IMR-90 (cell line): Measurements from ENCODE around the gene SDHB. TPM values are rescaled to one million over a fixed set of nuclear protein-coding genes. Genes with fewer than 3 reads are reported as not detected.

Experiments used
- ATAC-seq: fragments of 200-7000 bp; cut with Tn5 transposase; 2 replicates; pipeline ENCODE4 v1.9.1; 2020; ENCODE audit warnings: low read depth, mild to moderate bottlenecking, moderate library complexity
- BruUV-seq: library from RNA; stranded (reverse); fragments of 400-500 nt; replicated peaks from 2 replicates; lab custom pipeline; 2021; lab: Mats Ljungman, UMichigan
- CTCF ChIA-PET: fragments of 300-600 bp; formaldehyde crosslinking; extraction: SDS; loops from one replicate; lab custom pipeline; 2021; ENCODE audit warnings: antibody characterized with exemption; lab: Yijun Ruan, JAX
- POLR2A ChIA-PET: fragments of 300-600 bp; sonication (Branson Sonifier 250); formaldehyde crosslinking; loops from one replicate; lab custom pipeline; 2022; ENCODE audit warnings: antibody characterized with exemption; ENCODE audit not compliant: unreplicated experiment; lab: Charles Lee
- DNase-seq: peaks from one replicate; pipeline ENCODE4 v3.0.0; 2013
- H2AFZ ChIP-seq: replicated peaks from 2 replicates; pipeline ENCODE3; 2013; ENCODE audit warnings: low read length, mild to moderate bottlenecking; ENCODE audit not compliant: poor library complexity
- H2AK5ac ChIP-seq: 2 replicates; pipeline ENCODE4 v1.6.1; 2013; ENCODE audit warnings: low read depth, low read length, inconsistent platforms
- H2AK9ac ChIP-seq: replicated peaks from 2 replicates; pipeline ENCODE3; 2013; ENCODE audit warnings: mild to moderate bottlenecking, low read depth, low read length, moderate library complexity; ENCODE audit not compliant: poor library complexity
- H2BK120ac ChIP-seq: 2 replicates; pipeline ENCODE4 v1.6.1; 2013; ENCODE audit warnings: low read depth, low read length, inconsistent platforms
- H2BK15ac ChIP-seq: 3 replicates; pipeline ENCODE4 v1.6.1; 2013; ENCODE audit warnings: low read depth, low read length, inconsistent platforms
- H2BK20ac ChIP-seq: 2 replicates; pipeline ENCODE4 v1.6.1; 2013; ENCODE audit warnings: low read depth, mild to moderate bottlenecking, inconsistent platforms, low read length, moderate library complexity
- H2BK5ac ChIP-seq: 2 replicates; pipeline ENCODE4 v1.6.1; 2013; ENCODE audit warnings: mild to moderate bottlenecking, low read depth, low read length, inconsistent platforms; ENCODE audit not compliant: poor library complexity, severe bottlenecking
- H3K14ac ChIP-seq: replicated peaks from 2 replicates; pipeline ENCODE4 v1.6.1; 2013; ENCODE audit warnings: low read depth, low read length, inconsistent platforms
- H3K18ac ChIP-seq: 2 replicates; pipeline ENCODE4 v1.6.1; 2013; ENCODE audit warnings: low read depth, low read length, control low read depth
- H3K23ac ChIP-seq: 2 replicates; pipeline ENCODE4 v1.6.1; 2013; ENCODE audit warnings: low read depth, low read length, inconsistent platforms
- H3K27ac ChIP-seq: 2 replicates; pipeline ENCODE4 v1.5.1; 2013; ENCODE audit warnings: mild to moderate bottlenecking, control low read depth, low read length; ENCODE audit not compliant: insufficient read depth
- H3K27me3 ChIP-seq: 2 replicates; pipeline ENCODE4 v1.6.1; 2013; ENCODE audit warnings: low read length; ENCODE audit not compliant: control insufficient read depth, insufficient read depth
- H3K36me3 ChIP-seq: 2 replicates; pipeline ENCODE4 v1.6.1; 2013; ENCODE audit warnings: low read length, mixed read lengths; ENCODE audit not compliant: control insufficient read depth, insufficient read depth
- H3K4ac ChIP-seq: 2 replicates; pipeline ENCODE4 v1.6.1; 2013; ENCODE audit warnings: low read depth, low read length, inconsistent platforms
- H3K4me1 ChIP-seq: 2 replicates; pipeline ENCODE4 v1.6.1; 2013; ENCODE audit warnings: low read length, mixed read lengths; ENCODE audit not compliant: control insufficient read depth, insufficient read depth
- H3K4me2 ChIP-seq: 2 replicates; pipeline ENCODE4 v1.6.1; 2013; ENCODE audit warnings: low read depth, mild to moderate bottlenecking, control low read depth, low read length, moderate library complexity
- H3K4me3 ChIP-seq: 2 replicates; pipeline ENCODE4 v1.5.1; 2013; ENCODE audit warnings: low read depth, mild to moderate bottlenecking, control low read depth, low read length, moderate library complexity; ENCODE audit not compliant: insufficient read depth
- H3K56ac ChIP-seq: 2 replicates; pipeline ENCODE4 v1.6.1; 2013; ENCODE audit warnings: low read length, inconsistent platforms; ENCODE audit not compliant: insufficient read depth; ENCODE audit errors: extremely low read depth
- H3K79me1 ChIP-seq, 2 experiments: 2 replicates each; pipeline ENCODE4 v1.6.1; 2013; ENCODE audit warnings: low read length in 2 of 2, inconsistent platforms in 1 of 2, low read depth in 1 of 2
- H3K9ac ChIP-seq: 2 replicates; pipeline ENCODE4 v1.6.1; 2013; ENCODE audit warnings: low read depth, low read length, control low read depth
- H3K9me1 ChIP-seq: 2 replicates; pipeline ENCODE4 v1.6.1; 2013; ENCODE audit warnings: low read length, inconsistent platforms; ENCODE audit not compliant: insufficient read depth
- H3K9me3 ChIP-seq: 2 replicates; pipeline ENCODE4 v1.6.1; 2013; ENCODE audit warnings: low read length; ENCODE audit not compliant: control insufficient read depth, insufficient read depth
- H4K20me1 ChIP-seq: 2 replicates; pipeline ENCODE4 v1.6.1; 2013; ENCODE audit warnings: low read length, inconsistent platforms; ENCODE audit not compliant: insufficient read depth
- H4K5ac ChIP-seq: 2 replicates; pipeline ENCODE4 v1.6.1; 2013; ENCODE audit warnings: mild to moderate bottlenecking, low read depth, low read length, control low read depth
- H4K8ac ChIP-seq, 2 experiments: 2 replicates each; pipeline ENCODE4 v1.6.1; 2013; ENCODE audit warnings: low read depth in 2 of 2, low read length in 2 of 2, control low read depth in 1 of 2, inconsistent platforms in 1 of 2
- H4K91ac ChIP-seq: 2 replicates; pipeline ENCODE4 v1.6.1; 2013; ENCODE audit warnings: low read depth, low read length, inconsistent platforms; ENCODE audit not compliant: insufficient read depth
- BHLHE40 ChIP-seq: fragments of 150-350 bp; IDR thresholded peaks from 2 replicates; pipeline ENCODE4 v1.6.1; 2016; ENCODE audit warnings: mild to moderate bottlenecking, low read depth, low read length
- CHD1 ChIP-seq: IDR thresholded peaks from 2 replicates; pipeline ENCODE4 v1.6.1; 2012; ENCODE audit warnings: low read depth, low read length, improper control_type of control experiment
- CTCF ChIP-seq: conservative IDR thresholded peaks from 2 replicates; pipeline ENCODE4 v1.5.1; 2012; ENCODE audit warnings: mild to moderate bottlenecking, low read depth, low read length, improper control_type of control experiment
- ELK1 ChIP-seq: fragments of 150-350 bp; IDR thresholded peaks from 2 replicates; pipeline ENCODE4 v1.6.1; 2016; ENCODE audit warnings: low read depth, mild to moderate bottlenecking, low read length, moderate library complexity, borderline replicate concordance
- FOS ChIP-seq: fragments of 150-350 bp; IDR thresholded peaks from 2 replicates; pipeline ENCODE4 v1.6.1; 2016; ENCODE audit warnings: low read depth, low read length
- MAZ ChIP-seq: IDR thresholded peaks from 2 replicates; pipeline ENCODE4 v1.6.1; 2012; ENCODE audit warnings: low read depth, mild to moderate bottlenecking, low read length, improper control_type of control experiment, moderate library complexity, borderline replicate concordance
- MXI1 ChIP-seq: IDR thresholded peaks from 2 replicates; pipeline ENCODE4 v1.6.1; 2012; ENCODE audit warnings: low read depth, mild to moderate bottlenecking, low read length, moderate library complexity, borderline replicate concordance
- NFE2L2 ChIP-seq: fragments of 150-350 bp; IDR thresholded peaks from 2 replicates; pipeline ENCODE4 v1.6.1; 2016; ENCODE audit warnings: low read depth, mild to moderate bottlenecking, low read length
- RAD21 ChIP-seq: IDR thresholded peaks from 2 replicates; pipeline ENCODE4 v1.6.1; 2012; ENCODE audit warnings: low read length, improper control_type of control experiment
- RCOR1 ChIP-seq: IDR thresholded peaks from 2 replicates; pipeline ENCODE4 v1.6.1; 2012; ENCODE audit warnings: mild to moderate bottlenecking, low read length, improper control_type of control experiment; ENCODE audit not compliant: insufficient replicate concordance
- SMC3 ChIP-seq: fragments of 150-350 bp; IDR thresholded peaks from 2 replicates; pipeline ENCODE4 v1.6.1; 2016; ENCODE audit warnings: low read depth, mild to moderate bottlenecking, antibody characterized with exemption, low read length, moderate library complexity
- USF2 ChIP-seq: fragments of 150-350 bp; IDR thresholded peaks from 2 replicates; pipeline ENCODE4 v1.6.1; 2017; ENCODE audit warnings: mild to moderate bottlenecking, antibody characterized with exemption, low read length, low read depth
- WGBS, 2 experiments: methylation state at CpG; one replicate each; pipeline versions ENCODE4 v1.1.5 to v1.1.7; 2013; ENCODE audit warnings: missing lambda C conversion rate in 2 of 2; ENCODE audit not compliant: insufficient read length in 1 of 2; ENCODE audit errors: extremely low coverage in 2 of 2; 5-methylcytosine and 5-hydroxymethylcytosine counted together
- dilution Hi-C: fragments of 300-500 bp; cut with HindIII; formaldehyde crosslinking; loops from one replicate; pipeline ENCODE4 v1.14.3; 2018; ENCODE audit warnings: low sequenced_read_pairs; ENCODE audit not compliant: unreplicated experiment
- in situ Hi-C: fragments of 300-500 bp; cut with MboI; formaldehyde crosslinking; loops from 3 replicates; pipeline ENCODE4 v1.14.3; 2019; ENCODE audit warnings: low sequenced_read_pairs, inconsistent platforms, mixed read lengths
- intact Hi-C: fragments of 100-400 bp; cut with micrococcal nuclease; formaldehyde crosslinking; loops from 2 replicates; pipeline ENCODE4 v1.10.0; 2022
- polyA plus RNA-seq, 3 experiments: library from polyadenylated mRNA; depleted of rRNA; stranded (reverse); fragments of >200 nt; gene quantifications; 2 replicates each; pipeline ENCODE4 v1.2.3, GENCODE V29; 2012; ENCODE audit warnings: low replicate concordance in 1 of 3
- total RNA-seq: library from RNA; depleted of rRNA; stranded (reverse); fragments of >200 nt; gene quantifications from 2 replicates; pipeline ENCODE4 v1.2.3, GENCODE V29; 2012

The SDHB gene
- total and polyA plus RNA-seq, 2 of the 4 experiments (the other 2 are of a cell fraction), result 122 to 206 TPM

- POLR2A ChIA-PET, result no interaction called here
- H3K4me1 ChIP-seq, result peaks cover 9% of the 10 kb centered on the region; the same call in 1 of the 2 replicates
Measured at GRCh38 chr1:16980473-16981268, 73.2 kb downstream of the SDHB start, which contains the start of gene MFAP2. MFAP2 (minus strand) TSS chr1:16980620; CDS start chr1:16978273, 2,347 bp downstream.

More at GRCh38 chr1:16980473-16981268, 73.2 kb downstream of the SDHB start, which contains the start of gene MFAP2:
- Histone ChIP-seq H4K91ac (no peak within 1 kb of the TSS), H4K20me1 (peaks cover 3% of the 10 kb centered on the region; the same call in 1 of the 2 replicates), H4K5ac (no peak within 1 kb of the TSS), H3K27me3 (no peaks in the 10 kb centered on the region), H3K79me1 (no peaks in the 10 kb centered on the region; a peak in 1 of 4 replicates), H2BK20ac (peak within 1 kb of the TSS; percentile 50), H3K9me3 (no peaks in the 10 kb centered on the region), H3K56ac (no peak within 1 kb of the TSS), H3K4me2 (peak within 1 kb of the TSS; percentile 36; the same call in 1 of the 2 replicates), H3K9ac (no peak within 1 kb of the TSS), H2AK9ac (peak within 1 kb of the TSS; percentile 49), H3K23ac (peak within 1 kb of the TSS; percentile 6; the same call in 1 of the 2 replicates), H2AK5ac (peak within 1 kb of the TSS; percentile 56; the same call in 1 of the 2 replicates), H2BK5ac (no peak within 1 kb of the TSS), H3K9me1 (no peaks in the 10 kb centered on the region), H2AFZ (peak within 1 kb of the TSS; percentile 72), H3K4ac (peak within 1 kb of the TSS; percentile 56), H4K8ac (0 out of 4 replicates have a peak within 1 kb of the TSS, but pooled peaks of 1 of the 2 experiments have one; percentile 20), H2BK15ac (peak within 1 kb of the TSS; percentile 15; the same call in 1 of the 3 replicates), H3K18ac (no peak within 1 kb of the TSS), H3K14ac (peak within 1 kb of the TSS; percentile 23), H3K27ac (no peak within 1 kb of the TSS), H3K4me3 (peak within 1 kb of the TSS; percentile 45), H3K36me3 (no peaks in the 10 kb centered on the region), H2BK120ac (peak within 1 kb of the TSS; percentile 7)
- DNase-seq (no peak), ATAC-seq (0 out of 2 replicates have a peak, but pooled peaks have one; percentile 19)
- no TSS peak for BruUV-seq
- intact Hi-C loops (no loop called here), in situ Hi-C loops (no loop called here), dilution Hi-C loops (no loop called here)
- 37% methylated on average over 11 of the region's 53 CpGs; no CpG with 5 or more reads in 1 of the 2 experiments for WGBS, 2 experiments
- CTCF ChIA-PET, result interaction anchor here (1.3 kb wide), 1 partner anchor 65 kb away, joined by 4 read pairs; no protein-coding TSS in a partner anchor
- TF ChIP-seq SMC3 (no peak), FOS (no peak), NFE2L2 (no peak), MXI1 (no peak), CTCF (no peak), BHLHE40 (no peak), RAD21 (no peak), ELK1 (no peak), CHD1 (no peak), RCOR1 (no peak), USF2 (no peak), MAZ (no peak)
